Measurements from ENCODE around the gene SLIT1.

The SLIT1 gene

GRCh38 chr10:97022616-97023015, 163.1 kb downstream of the SLIT1 start:
- H2AFZ ChIP-seq (ENCODE audit: low read depth, low read length, severe bottlenecking), result no peak overlapping the region

GRCh38 chr10:97020452-97021400, 165.0 kb downstream of the SLIT1 start:
- Histone ChIP-seq H3K4me3 (ENCODE audit: insufficient read depth, low read length, poor library complexity, severe bottlenecking) (no peak overlapping the region), H3K9ac (ENCODE audit: low read length) (no peak overlapping the region), H2AFZ (ENCODE audit: low read depth, low read length, severe bottlenecking) (no peak overlapping the region)

More at GRCh38 chr10:97022616-97023015, 163.1 kb downstream of the SLIT1 start:
- Histone ChIP-seq H3K27me3 (ENCODE audit: low read length) (no peaks in the 10 kb centered on the region), H3K9me2 (replicated peaks; ENCODE audit: insufficient read depth, low read length) (no peaks in the 10 kb centered on the region), H3K4me2 (ENCODE audit: low read depth, low read length, poor library complexity, severe bottlenecking) (no peak overlapping the region), H4K20me1 (ENCODE audit: low read depth, low read length) (no peaks in the 10 kb centered on the region), H3K9ac (ENCODE audit: low read length) (no peak overlapping the region), H3K36me3 (ENCODE audit: low read length) (no peaks in the 10 kb centered on the region), H3K4me3 (ENCODE audit: insufficient read depth, low read length, poor library complexity, severe bottlenecking) (no peak overlapping the region), H3F3A (ENCODE audit: insufficient read depth) (no peaks in the 10 kb centered on the region), H3K9me3 (ENCODE audit: insufficient read depth, low read length) (no peaks in the 10 kb centered on the region), H3K27ac (ENCODE audit: low read depth, low read length) (no peak overlapping the region), H3K79me2 (ENCODE audit: insufficient read depth, low read length) (no peaks in the 10 kb centered on the region)
- TF ChIP-seq EZH2phosphoT487 (conservative IDR thresholded peaks at IDR 0.05; ENCODE audit: low read length), result no peak
- TF ChIP-seq CTCF (IDR thresholded peaks at IDR 0.05; ENCODE audit: insufficient read depth, low read length, poor library complexity, severe bottlenecking), result no peak

GRCh38 chr10:97019213-97019844, 166.4 kb downstream of the SLIT1 start:
- no peaks in the 10 kb centered on the region for H3K36me3 ChIP-seq (ENCODE audit: low read length)
- no peaks in the 10 kb centered on the region for H3K27me3 ChIP-seq (ENCODE audit: low read length)
- no peaks in the 10 kb centered on the region for H3K79me2 ChIP-seq (ENCODE audit: insufficient read depth, low read length)
- H3K9me3 ChIP-seq (ENCODE audit: insufficient read depth, low read length), result no peaks in the 10 kb centered on the region
- no peaks in the 10 kb centered on the region for H3K9me2 ChIP-seq (replicated peaks; ENCODE audit: insufficient read depth, low read length)
- no peak overlapping the region for H3K27ac ChIP-seq (ENCODE audit: low read depth, low read length)
- H2AFZ ChIP-seq (ENCODE audit: low read depth, low read length, severe bottlenecking), result no peak overlapping the region
- no peak overlapping the region for H3K4me3 ChIP-seq (ENCODE audit: insufficient read depth, low read length, poor library complexity, severe bottlenecking)
- H3K4me2 ChIP-seq (ENCODE audit: low read depth, low read length, poor library complexity, severe bottlenecking), result no peak overlapping the region
- H3K9ac ChIP-seq (ENCODE audit: low read length), result no peak overlapping the region
- no peaks in the 10 kb centered on the region for H4K20me1 ChIP-seq (ENCODE audit: low read depth, low read length)
- no peak for TF ChIP-seq CTCF (IDR thresholded peaks at IDR 0.05; ENCODE audit: insufficient read depth, low read length, poor library complexity, severe bottlenecking)
- no peak for TF ChIP-seq EZH2phosphoT487 (conservative IDR thresholded peaks at IDR 0.05; ENCODE audit: low read length)
- no peaks in the 10 kb centered on the region for H3F3A ChIP-seq (ENCODE audit: insufficient read depth)

More at GRCh38 chr10:97020452-97021400, 165.0 kb downstream of the SLIT1 start:
- Histone ChIP-seq H3K27ac (ENCODE audit: low read depth, low read length) (no peak overlapping the region), H4K20me1 (ENCODE audit: low read depth, low read length) (no peaks in the 10 kb centered on the region), H3K79me2 (ENCODE audit: insufficient read depth, low read length) (no peaks in the 10 kb centered on the region), H3K4me2 (ENCODE audit: low read depth, low read length, poor library complexity, severe bottlenecking) (no peak overlapping the region), H3K36me3 (ENCODE audit: low read length) (no peaks in the 10 kb centered on the region), H3K9me3 (ENCODE audit: insufficient read depth, low read length) (no peaks in the 10 kb centered on the region), H3F3A (ENCODE audit: insufficient read depth) (no peaks in the 10 kb centered on the region), H3K27me3 (ENCODE audit: low read length) (no peaks in the 10 kb centered on the region), H3K9me2 (replicated peaks; ENCODE audit: insufficient read depth, low read length) (no peaks in the 10 kb centered on the region)
- no peak for TF ChIP-seq EZH2phosphoT487 (conservative IDR thresholded peaks at IDR 0.05; ENCODE audit: low read length)
- no peak for TF ChIP-seq CTCF (IDR thresholded peaks at IDR 0.05; ENCODE audit: insufficient read depth, low read length, poor library complexity, severe bottlenecking)

All from SU-DHL-6 (cell line).